Fibroblast of the aortic adventitia (primary cell): ENCODE results near the gene COX4I1. TPM values are rescaled to one million over a fixed set of nuclear protein-coding genes. Genes with fewer than 3 reads are reported as not detected.

Source experiments
- DNase-seq: peaks from one replicate; pipeline ENCODE4 v3.0.0-alpha.2; 2010; ENCODE audit warnings: low read depth
- H3K4me3 ChIP-seq: 2 replicates; pipeline ENCODE4 v1.5.1; 2011; ENCODE audit warnings: low read depth, mild to moderate bottlenecking, control low read depth, low read length, moderate library complexity
- total RNA-seq: library from RNA; depleted of rRNA; stranded (reverse); fragments of >200 nt; gene quantifications from 2 replicates; pipeline ENCODE4 v1.2.3, GENCODE V29; 2012; ENCODE audit warnings: low replicate concordance
- TF ChIP-seq, protein P1 (sequence below): IDR thresholded peaks from 2 replicates; pipeline ENCODE4 v1.5.1; 2011; ENCODE audit warnings: mild to moderate bottlenecking, low read length, control low read depth, inconsistent platforms; ENCODE audit not compliant: insufficient read depth

COX4I1 gene
- total RNA-seq, 1 donor = 421 TPM

DNA sequence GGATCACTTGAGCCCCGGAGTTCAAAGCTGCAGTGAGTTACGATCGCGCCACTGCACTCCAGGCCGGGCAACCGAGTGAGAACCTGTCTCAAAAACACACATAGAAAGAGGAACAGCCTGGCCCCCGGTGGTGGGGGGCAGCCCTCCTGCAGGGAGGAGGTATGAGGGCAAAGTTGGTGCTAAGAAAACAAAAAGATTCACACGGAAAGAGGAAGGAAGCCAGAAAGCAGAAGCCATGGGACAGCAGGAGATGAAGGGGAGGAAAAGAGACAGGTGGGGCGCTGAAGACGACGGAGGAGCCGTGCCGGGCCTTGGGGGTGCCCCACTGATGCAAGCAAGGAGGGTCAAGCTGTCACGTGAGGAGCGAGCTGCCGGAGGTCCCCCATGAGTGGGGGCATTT lies 40.4 kb upstream of the COX4I1 start:
- TF ChIP-seq, protein P1, sequence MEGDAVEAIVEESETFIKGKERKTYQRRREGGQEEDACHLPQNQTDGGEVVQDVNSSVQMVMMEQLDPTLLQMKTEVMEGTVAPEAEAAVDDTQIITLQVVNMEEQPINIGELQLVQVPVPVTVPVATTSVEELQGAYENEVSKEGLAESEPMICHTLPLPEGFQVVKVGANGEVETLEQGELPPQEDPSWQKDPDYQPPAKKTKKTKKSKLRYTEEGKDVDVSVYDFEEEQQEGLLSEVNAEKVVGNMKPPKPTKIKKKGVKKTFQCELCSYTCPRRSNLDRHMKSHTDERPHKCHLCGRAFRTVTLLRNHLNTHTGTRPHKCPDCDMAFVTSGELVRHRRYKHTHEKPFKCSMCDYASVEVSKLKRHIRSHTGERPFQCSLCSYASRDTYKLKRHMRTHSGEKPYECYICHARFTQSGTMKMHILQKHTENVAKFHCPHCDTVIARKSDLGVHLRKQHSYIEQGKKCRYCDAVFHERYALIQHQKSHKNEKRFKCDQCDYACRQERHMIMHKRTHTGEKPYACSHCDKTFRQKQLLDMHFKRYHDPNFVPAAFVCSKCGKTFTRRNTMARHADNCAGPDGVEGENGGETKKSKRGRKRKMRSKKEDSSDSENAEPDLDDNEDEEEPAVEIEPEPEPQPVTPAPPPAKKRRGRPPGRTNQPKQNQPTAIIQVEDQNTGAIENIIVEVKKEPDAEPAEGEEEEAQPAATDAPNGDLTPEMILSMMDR = no peak
- H3K4me3 ChIP-seq = no peak overlapping the region
- no peak for DNase-seq

DNA sequence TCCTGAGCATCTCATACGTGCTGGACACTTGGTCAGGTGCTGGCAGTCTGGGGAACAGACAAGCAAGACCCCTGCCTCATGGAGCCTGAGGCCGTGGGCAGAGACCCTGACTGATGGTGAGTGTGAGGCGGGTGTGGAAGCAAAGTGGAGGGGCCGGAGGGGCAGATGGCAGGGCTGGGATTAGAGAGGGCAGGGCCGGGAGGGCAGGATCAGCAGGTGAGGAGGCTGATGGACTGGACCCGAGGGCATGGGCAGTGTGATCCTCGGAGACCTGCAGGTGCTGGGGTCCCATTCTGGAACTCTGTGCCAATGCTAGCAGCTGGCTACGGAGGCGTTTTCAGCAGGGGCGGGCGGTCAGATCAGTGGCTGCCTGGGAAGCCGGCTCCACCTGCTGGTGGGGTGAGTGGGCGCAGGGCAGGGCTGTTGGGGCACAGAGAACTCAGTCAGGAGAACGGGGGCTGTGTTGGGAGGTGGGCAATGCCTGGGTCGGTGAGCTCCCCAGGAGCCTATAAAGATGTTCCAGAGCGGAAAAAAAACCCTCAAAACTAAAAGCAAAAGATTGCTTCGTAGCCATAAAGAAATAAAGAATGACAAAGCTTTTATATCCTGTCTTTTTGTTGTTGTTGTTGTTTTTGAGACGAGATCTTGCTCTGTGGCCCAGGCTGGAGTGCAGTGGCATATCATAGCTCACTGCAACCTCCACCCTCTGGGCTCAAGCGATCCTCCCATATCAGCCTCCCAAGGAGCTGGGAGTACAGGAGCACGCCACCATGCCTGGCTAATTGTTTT lies 39.7 kb upstream of the COX4I1 start:
- TF ChIP-seq, protein P1 = peak; percentile 35
- no peak overlapping the region for H3K4me3 ChIP-seq
- DNase-seq = no peak

DNA sequence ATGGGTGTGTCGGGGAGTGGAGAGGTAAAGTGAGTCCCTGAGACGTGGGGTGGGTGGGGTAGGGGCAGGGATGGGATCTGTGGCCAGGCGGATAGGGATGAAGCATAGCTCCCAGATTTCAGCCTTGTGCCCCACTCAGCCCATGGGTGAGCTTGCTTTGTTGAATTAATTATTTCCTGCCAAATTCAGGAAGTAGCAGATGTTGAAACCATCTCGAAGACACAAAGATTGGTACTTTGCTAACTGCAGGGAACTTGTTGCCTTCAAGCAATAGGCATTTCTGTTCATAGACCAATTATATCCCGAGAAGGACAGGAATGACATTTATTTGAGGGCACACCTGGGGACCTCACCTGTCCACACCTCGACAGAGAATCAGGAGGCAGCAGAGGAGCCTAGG lies 37.6 kb upstream of the COX4I1 start:
- TF ChIP-seq, protein P1 = no peak
- no peak for DNase-seq
- no peak overlapping the region for H3K4me3 ChIP-seq

DNA sequence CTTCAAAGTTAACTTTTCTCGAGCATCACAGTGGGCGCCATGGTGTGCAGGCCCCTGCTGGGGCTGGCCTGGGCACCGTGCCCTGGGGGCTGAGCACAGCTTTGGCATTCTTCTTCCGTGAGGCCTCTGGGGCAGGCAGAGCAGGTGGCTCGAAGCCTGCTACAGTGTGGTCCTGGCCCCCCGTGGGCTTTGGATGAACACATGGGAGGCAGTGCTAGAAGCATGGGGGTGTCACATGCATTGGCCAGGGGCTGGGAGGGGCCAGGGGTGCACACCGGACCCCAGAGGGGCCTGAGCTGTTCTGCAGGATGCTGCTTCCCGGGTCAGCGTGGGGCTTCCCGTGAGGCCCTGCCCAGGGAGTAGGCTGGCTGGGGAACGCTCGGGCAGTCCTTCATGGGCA lies 36.5 kb upstream of the COX4I1 start:
- TF ChIP-seq, protein P1 = no peak
- H3K4me3 ChIP-seq = no peak overlapping the region
- DNase-seq = no peak

DNA sequence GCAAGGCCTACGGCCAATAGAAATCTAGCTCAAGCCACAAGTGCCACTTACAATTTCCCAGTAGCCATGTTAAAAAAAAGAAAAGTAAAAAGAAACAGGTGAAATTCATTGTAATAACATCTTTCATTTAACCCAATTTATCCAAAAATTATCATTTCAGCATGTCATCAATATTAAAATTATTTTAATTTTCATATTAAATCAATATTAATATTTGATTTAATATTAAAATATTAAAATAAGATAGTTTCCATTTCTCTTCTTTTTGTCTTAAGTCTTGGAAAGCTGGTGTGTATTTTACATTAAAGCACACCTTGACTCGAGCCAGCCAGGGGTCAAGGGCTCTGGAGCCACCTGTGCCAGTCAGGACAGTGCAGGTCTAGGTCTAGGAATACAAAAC lies 35.9 kb upstream of the COX4I1 start:
- TF ChIP-seq, protein P1 = no peak
- H3K4me3 ChIP-seq = no peak overlapping the region
- DNase-seq = no peak

DNA sequence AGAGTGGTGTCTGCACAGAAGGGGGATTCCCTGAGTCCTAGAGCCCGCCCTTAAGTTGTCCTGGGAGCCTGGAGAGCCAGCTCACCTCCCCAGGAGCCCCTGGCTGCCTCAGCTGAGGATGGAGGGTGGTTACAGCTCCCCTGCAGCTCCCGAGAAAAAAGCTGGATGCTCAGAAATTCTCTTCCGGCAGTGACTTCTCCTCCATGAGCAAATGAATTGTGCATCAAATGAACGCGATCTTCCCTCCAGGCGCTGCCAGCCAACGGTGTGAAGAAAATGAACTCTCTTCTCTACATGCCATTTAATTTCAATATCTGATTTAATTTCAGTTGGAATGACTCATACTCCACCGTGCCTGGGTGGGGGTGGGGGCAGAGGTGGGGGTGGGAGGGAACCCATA lies 34.3 kb upstream of the COX4I1 start:
- H3K4me3 ChIP-seq = no peak overlapping the region
- DNase-seq = no peak
- TF ChIP-seq, protein P1 = no peak

DNA sequence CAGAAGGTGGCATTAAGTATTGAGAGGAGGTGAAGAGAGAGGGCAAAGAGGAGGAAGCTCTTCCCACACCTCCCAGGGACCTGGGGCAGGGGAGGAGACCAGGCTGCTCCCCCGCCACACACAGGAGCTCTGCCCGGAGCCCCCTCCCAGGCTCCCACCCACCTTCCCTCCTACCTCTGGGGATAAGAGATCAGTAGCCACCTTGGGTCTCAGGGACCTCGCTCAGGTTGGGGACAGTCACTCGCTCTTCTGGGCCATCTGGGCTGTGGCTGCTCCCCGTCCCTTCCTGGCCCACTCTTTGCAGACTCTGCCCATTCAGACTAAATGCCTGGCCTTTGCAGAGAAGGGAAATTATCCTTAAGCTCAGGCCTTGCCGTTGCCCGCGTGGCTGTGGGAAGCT lies 33.7 kb upstream of the COX4I1 start:
- DNase-seq = no peak
- H3K4me3 ChIP-seq = no peak overlapping the region
- TF ChIP-seq, protein P1 = no peak
